GM13976 (cell line): ENCODE results near the gene PRMT2.

ENCODE experiments used
- DNase-seq: peaks from one replicate; pipeline ENCODE4 v3.0.0; 2012; ENCODE audit warnings: low spot score
- CTCF ChIP-seq: IDR thresholded peaks from 2 replicates; pipeline ENCODE4 v1.5.1; 2012; ENCODE audit warnings: borderline replicate concordance, mild to moderate bottlenecking; ENCODE audit not compliant: insufficient read depth; ENCODE audit errors: extremely low read depth, missing control alignments, control extremely low read depth
- in situ Hi-C: fragments of 300-500 bp; cut with MboI; formaldehyde crosslinking; loops from one replicate; pipeline ENCODE4 v1.12.0; 2022; ENCODE audit warnings: low sequenced_read_pairs, mixed read lengths, inconsistent platforms; ENCODE audit not compliant: unreplicated experiment

PRMT2 gene

GRCh38 chr21:46635324-46636180 is at the start of gene PRMT2:
Gene PRMT2 (plus strand): TSS chr21:46635674. CDS start chr21:46636952, 1,278 bp downstream.
- peak; percentile 100 for DNase-seq
- in situ Hi-C loops, result no loop called here
- no peak for TF ChIP-seq CTCF

GRCh38 chr21:46594276-46594675 is 41.2 kb upstream of the PRMT2 start:
- no peak for TF ChIP-seq CTCF
- DNase-seq, result no peak
- in situ Hi-C loops, result no loop called here

GRCh38 chr21:46596201-46596600 is 39.3 kb upstream of the PRMT2 start:
- TF ChIP-seq CTCF, result no peak
- in situ Hi-C loops, result no loop called here
- peak; percentile 17 for DNase-seq

- peak; percentile 23 for DNase-seq
- no peak for TF ChIP-seq CTCF
- in situ Hi-C loops, result no loop called here
Observed at GRCh38 chr21:46597031-46597430, 38.4 kb upstream of the PRMT2 start.

GRCh38 chr21:46597896-46598343 is 37.6 kb upstream of the PRMT2 start:
- TF ChIP-seq CTCF, result no peak
- in situ Hi-C loops, result no loop called here
- peak; percentile 26 for DNase-seq

- peak; percentile 16 for DNase-seq
- no peak for TF ChIP-seq CTCF
- in situ Hi-C loops, result no loop called here
Observed at GRCh38 chr21:46598581-46599572, 36.6 kb upstream of the PRMT2 start.
